Activated CD4-positive, alpha-beta T cell treated with anti-CD3 and anti-CD28 coated beads for 1 hour (primary cell): ENCODE measurements around the gene MXD4.
"Not testable (repeated sequence)": the region's sequence is repeated elsewhere in the genome, so short reads cannot be mapped to it uniquely, and the experiment has no call there.

ENCODE experiments used
- DNase-seq: peaks from one replicate; pipeline ENCODE4 v3.0.0-alpha.2; 2020

MXD4 gene

GRCh38 chr4:2249526-2250356, 12.2 kb downstream of the MXD4 start:
- peak; percentile 5 for DNase-seq

- peak; percentile 5 for DNase-seq
Observed at GRCh38 chr4:2248821-2249261, 13.1 kb downstream of the MXD4 start.

DNA sequence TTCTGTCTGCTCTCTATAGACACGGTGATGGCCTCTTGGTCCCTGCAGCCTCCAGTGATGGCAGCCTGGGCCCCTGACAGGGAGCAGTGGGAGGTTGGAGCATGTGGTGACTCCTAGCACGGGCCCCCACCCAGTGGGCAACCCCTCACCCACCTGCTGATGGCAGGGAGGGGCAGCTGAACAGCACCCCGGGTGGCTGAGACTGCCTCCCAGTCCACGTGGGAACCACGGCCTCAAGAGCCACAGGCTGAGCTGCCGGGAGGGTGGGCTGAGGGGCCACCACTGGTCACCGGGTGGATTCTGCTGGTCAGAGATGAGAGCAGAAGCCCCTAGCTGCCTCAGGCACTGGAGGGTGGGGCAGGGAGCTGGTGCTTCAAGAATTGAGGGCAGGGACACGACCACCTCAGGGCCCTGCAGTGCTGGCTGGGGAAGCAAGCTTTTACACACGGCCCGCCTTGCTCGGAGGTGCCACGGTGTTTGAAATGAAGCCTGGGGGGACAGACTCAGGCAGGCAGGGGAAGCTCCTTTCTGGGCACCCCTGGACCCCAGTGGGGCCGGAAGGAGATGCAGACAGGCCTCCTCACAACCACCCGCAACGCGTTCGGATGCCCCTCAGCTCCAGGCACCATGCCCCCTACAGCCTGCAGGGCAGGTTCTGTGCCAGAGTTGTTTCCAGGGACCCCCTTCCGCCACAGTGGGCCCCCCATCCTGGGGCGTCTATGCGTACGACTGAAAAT, 13.7 kb downstream of the MXD4 start:
- DNase-seq: no peak

DNA sequence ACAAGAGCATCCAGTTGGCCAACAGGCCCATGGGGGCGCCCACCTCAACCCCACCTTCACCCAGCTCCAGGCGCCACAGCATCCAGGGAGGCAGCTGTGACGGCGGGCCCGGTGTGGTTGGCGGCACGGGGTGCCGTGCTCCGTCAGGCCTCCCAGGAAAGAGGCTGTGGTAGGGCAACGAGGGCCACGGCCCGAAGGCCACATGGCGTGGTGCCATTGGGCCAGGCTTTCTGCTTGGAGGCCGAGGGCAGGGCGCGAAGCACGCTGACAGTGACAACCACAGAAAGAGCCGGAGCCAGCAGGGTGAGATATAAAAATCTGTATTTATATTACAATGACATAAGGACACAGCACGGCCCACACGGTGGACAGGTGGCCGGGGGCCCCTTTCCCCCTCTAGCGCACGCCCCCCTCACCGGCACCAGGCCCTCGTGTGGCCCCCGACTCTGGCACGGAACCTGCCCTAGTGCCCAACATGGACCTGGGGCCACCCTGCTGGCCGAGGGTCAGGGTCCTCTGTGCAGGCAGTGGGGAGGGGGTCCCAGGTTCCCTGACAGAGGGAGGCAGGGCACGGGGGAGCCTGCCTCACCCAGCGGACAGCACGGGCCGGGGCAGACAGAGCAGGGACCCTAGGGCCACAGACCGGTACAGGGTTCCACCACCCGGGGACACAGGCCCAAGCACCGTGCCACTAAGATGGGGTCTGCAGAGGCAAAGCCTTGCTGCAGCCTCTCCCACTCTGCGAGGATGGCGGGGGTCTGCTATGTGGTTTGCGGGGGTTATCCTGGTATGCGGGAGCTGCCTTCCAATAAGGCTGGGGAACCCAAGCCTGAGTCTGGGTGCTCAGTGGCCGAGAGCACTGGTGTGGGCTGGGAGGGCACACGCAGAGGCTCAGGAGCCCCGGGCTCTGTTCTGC, 14.5 kb downstream of the MXD4 start:
- peak; percentile 6 for DNase-seq

DNA sequence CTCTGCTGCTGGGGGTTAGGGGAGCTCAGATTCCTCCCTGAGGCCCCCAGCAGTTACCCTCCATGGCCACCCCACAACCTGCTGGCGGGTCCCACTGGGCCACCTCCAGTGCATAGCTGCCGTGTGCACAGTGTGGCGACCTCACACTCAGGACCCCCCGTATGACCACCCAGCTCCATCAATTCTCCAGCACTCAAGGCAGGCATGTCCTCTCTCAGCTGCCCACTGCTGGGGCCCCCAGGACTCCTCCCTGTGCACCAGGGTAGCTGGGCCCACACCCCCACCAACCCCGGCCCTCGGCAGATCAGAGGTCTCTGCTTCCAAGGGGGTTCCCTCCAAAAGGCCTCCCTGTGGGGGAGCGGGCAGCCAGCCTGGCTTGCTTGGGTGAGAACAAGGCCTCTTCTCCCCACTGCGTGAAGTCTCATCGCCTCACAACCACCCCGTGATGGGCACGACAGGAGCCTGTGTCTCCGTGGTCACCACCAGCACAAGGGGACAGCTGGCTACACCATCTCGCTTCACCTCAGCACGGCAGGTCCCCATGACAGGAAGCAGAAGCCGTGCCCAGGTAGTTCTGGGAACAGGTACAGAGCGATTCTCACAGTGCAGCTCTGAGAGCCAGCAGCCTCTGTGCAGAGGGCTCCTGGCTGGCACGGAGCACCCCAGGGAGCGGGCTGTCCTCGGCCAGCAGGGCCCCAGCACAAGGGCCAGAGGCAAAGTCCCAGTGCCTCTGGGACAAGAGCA, 15.4 kb downstream of the MXD4 start:
- DNase-seq: peak; percentile 6

DNA sequence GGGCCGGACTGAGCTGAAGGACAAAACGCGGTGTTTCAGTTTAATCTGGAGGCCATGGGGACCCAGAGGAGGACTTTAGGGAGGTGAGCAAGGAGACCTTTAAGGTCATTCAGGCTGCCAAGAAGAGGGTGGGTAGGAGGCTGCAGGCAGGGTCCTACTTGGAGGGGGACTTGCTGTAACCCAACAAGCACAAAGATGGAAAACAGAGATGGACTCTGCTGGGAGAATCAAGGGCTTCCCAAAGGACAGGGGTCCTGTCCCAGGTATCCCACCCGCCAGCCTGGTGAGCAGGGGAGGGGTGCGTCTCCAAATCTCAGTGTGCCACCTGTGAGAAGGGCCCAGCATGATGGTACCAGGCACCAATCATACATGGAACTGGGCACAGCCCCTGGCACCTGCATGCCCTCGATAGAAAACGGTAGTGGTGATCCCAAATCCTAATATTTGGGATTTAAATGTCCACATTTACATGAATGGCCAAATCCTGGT, 16.1 kb downstream of the MXD4 start:
- no peak for DNase-seq

GRCh38 chr4:2245057-2245786, 16.7 kb downstream of the MXD4 start:
- DNase-seq: peak; percentile 6

DNA sequence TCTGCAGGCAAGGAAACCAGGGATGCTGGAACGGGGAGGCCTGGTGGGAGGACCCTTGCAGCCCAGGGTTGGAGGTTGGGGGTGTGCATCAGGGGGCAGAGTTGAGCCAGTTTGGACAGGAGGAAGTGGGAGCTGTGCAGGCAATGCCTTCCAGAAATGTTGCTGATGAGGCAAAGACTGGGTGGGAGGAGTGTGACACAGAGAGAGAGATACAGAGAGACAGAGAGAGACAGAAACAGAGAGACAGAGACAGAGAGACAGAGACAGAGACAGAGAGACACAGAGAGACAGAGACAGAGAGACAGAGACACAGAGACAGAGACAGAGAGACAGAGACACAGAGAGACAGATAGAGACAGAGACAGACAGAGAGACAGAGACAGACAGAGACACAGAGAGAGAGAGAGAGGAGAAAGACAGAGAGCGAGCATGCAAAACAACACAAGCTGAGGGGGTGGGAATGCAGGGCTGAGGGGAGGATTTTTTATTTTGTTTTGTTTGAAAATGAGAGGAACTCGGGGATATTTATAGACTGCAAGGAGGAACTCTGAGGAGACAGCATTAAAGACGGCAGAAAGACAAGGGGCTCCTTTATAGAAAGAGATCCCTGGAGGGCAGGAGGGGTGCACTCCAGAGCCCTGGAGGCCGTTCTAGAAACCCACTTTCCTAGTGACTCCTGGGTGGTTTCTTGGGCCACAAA, 18.1 kb downstream of the MXD4 start:
- DNase-seq: no peak

DNA sequence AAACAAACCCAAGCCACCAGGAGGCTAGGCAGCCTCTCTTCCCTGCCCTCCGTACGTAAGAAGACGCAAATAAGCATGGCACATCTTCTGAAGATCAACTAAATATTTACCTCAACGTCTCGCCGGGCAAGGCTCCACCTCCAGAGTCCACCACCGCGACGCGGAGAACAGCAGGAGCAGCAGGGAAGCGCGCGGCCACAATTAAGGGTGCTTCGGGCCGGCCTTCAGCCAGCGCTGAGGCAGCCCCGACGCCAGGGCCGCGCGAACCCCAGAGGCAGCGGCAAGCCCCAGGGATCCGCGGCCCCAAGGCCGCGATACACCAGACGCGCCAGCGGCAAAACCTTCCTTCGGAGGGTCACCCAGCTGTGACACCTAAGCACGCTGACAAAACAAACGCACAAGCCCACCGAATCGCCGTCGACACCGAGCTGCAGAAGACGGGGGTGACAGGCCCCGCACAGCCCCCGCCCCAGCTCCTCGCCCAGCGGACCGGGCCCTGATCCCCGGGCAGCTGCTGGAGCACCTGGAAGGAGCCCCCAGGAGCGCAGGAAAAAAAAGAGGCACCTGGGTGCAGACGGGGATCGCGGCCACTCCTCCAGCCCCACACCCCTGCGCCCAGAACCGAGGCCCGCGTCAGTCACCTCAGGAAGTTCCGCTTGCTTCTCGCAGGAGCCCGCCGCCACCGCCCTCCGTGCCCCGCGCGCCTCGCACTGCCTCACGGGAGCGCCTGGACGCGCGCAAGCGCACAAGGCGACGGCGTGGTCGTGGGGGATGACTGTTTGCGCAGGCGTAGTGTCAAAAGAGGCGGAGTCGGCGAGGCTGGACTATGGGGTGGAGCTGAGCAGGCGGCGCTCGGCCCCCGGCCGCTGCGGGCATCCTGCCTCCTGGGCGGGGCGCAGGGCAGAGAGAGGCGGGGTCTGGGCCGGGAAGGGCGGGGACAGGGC, 20.2 kb downstream of the MXD4 start, which contains the start of the genes HAUS3 and POLN:
Gene HAUS3 (minus strand): TSS at position 712 of the 944 bp plus-strand sequence. CDS start 1,175 bp downstream, outside the sequence.
Gene POLN (minus strand): TSS at position 712 of the 944 bp plus-strand sequence. CDS start 12,890 bp downstream, outside the sequence.
- peak; percentile 99 for DNase-seq

DNA sequence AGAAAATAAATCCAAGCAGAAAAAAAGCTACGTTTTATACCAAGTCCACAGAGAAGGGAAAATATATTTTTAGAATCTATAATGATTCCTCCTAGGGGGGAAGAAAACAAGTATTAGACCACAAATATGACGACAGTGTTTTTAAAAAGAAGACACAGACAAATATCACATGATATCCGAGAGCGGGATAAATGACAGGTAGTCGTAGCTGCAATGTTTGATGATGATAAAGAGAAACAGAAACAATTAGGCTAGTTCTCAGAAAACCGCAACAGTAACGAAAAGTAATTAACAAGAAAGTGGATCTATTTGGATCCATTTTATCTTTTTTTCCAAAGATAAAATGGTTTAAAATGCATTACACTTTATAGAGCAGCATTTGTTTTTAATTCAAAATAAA, 20.9 kb downstream of the MXD4 start:
- DNase-seq: no peak

DNA sequence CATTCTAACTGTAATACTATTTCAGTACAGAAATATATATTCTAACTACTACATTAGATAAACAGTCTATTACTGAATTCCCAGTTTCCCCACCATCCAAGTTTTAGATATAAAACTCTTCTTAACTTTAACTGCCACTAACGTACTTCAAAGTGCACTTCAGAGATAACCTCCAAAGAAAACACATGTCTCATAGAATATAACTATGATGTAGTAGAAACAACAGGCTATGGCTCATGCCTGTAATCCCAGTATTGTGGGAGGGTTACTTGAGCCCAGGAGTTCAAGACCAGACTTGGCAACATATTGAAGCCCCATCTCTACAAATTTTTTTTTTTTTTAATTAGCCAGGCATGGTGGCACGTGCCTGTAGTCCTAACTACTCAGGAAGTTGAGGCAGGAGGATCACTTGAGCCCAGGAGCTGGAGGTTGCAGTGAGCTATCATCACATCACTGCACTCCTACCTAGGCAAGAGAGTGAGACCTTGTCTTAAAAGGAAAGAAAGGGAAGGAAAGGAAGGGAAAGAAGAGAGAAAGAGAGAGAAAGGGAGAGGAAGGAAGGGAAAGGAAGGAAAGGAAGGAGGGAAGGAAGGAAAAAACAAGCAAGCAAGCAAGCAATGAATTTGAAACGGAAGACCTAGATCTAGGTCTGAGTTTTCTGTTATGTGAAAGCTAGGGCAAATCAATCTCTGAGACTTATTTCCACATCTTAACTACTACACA, 24.8 kb downstream of the MXD4 start:
- DNase-seq: no peak

- no peak for DNase-seq
Observed at GRCh38 chr4:2231082-2231481, 30.8 kb downstream of the MXD4 start.

DNA sequence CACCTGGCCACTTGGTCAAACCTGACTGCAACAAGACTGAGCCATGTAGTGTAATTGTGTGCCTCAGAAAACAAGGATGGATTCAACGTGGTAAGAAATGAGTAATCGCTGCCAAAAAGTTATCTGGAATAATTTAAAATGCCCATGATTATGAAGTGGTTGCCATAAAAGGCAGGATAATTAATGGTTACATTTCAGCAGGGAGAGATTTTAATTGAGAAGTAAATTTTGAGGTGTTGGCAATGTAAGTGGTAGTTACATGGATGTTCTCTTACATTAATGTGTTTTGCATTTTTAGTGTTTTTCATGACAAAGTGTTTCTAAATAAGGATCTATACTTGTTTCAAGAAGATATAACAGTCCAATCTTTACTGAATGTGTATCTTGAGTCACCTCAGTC, 35.6 kb downstream of the MXD4 start:
- no peak for DNase-seq

GRCh38 chr4:2222838-2223237, 39.1 kb downstream of the MXD4 start:
- no peak for DNase-seq

DNA sequence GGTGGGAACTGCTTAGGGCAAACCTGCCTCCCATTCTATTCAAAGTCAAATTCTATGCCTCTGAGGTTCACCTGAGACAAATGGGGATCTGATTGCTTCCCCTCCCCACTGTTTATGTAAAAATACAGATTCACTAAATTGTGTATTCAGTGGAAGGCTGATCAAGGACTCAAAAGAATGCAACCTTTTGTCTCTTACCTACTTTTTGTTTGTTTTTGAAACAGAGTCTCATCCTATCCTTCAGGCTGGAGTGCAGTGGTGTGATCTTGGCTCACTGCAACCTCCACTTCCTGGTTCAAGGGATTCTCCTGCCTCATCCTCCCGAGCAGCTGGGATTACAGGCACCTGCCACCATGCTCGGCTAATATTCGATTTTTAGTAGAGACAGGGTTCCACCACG, 40.5 kb downstream of the MXD4 start:
- not testable (repeated sequence) for DNase-seq

DNA sequence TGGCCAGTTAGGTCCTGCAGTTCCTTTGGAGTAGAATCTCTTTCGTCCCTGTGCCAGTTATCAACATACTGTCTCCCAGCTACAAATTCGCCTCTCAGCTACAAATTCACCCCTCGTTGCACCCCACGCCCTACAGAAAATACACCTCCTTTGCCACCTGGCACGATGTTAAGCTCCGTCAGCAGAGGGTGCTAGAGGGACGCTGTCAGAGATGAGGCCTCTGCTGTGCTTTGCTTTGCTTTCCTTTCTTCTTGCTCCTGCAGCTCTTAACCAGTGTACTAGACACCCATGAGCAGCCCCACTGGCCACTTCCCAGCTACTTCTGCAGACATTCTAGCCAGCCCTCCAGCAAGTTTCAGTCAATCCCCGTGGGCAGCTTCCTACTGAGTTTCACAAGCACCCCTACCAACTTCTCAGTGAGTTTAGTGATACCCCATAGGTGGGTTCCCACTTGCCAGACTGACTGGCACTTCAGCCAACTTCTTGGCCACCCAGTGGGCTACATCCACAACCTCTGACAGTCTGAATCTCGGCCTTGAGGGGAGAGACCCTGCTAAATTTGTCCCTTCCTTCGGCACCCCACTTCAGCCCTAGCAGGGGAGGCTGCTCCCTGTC, 41.8 kb downstream of the MXD4 start:
- DNase-seq: peak; percentile 68

GRCh38 chr4:2219233-2219760, 42.6 kb downstream of the MXD4 start:
- no peak for DNase-seq

DNA sequence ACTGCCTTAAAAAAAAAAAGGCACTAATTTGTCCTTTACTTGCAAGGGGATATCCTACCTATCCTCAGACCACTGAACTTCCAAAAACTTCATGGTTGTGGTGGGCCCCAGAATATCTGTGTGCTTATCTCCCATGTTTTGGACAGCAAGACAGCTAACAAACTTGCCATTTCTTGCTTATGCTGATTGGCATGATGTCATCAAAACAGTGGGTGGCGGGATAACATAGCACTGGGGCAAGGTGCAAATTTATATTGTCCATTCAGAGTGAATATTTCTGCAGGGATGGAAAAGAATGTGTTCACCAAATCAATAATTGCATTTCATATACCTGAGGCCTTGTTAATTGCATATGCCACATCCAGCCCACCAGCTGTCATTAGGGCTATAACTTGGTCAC, 43.5 kb downstream of the MXD4 start:
- no peak for DNase-seq
